Stomach (tissue), 4 donors: ENCODE results near the gene RAG1.

Experiments
- EP300 ChIP-seq: sonication (generic); formaldehyde crosslinking; IDR thresholded peaks from one replicate; pipeline ENCODE4 v1.6.1; 2017; ENCODE audit warnings: antibody characterized with exemption
- POLR2A ChIP-seq, 4 donors: fragments of 450-650 bp; IDR thresholded peaks; one replicate each; pipeline ENCODE4 v1.6.1; 2016; ENCODE audit warnings: antibody characterized with exemption in 4 of 4, control low read depth in 2 of 4, mild to moderate bottlenecking in 1 of 4, moderate library complexity in 1 of 4
- TF ChIP-seq, protein P1 (sequence below), 7 experiments: fragments of 450-650 bp in 4 of 7; fragments of 200-600 bp in 3 of 7; sonication (generic) in 3 of 7; IDR thresholded peaks; one replicate each; pipeline ENCODE4 v1.5.1; 2016 to 2019; ENCODE audit warnings: antibody characterized with exemption in 7 of 7, control low read depth in 2 of 7, mild to moderate bottlenecking in 1 of 7

DNA sequence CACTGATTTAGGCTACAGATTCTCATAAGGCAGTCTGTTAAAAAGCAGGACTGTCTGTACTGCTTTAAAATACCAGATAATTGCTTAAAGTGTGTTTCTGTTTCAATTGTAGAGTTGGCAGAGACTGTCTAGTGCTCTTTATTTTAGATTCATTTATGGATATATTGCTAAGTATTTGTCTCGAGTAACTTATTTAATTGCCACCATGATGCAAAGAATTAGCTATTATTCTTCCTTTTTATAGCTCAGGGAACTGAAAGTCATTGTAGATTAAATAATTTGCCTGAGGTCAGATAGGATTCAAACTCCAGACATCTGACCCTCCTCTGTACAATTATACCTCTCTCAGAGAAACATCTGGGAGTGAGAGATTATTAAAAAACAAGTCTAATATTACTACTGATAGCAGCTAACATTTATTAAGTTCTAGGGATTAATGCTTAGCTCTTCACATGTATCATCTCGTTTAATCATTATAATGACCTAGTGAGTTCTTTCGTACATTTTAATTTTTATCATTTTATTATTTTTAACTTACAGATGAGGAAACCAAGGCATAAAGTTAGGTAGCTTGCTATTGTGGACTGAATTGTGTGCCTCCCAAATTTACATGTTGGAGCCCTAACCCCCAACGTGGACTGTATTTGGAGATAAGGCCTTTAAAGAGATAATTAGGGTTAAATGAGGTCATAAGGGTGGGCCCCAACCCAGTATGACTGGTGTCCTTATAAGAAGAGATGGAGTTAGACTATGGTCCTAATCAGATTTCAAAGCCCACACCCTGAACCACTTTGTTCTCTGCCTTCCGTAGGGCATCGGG is 49.9 kb downstream of the RAG1 start:
- TF ChIP-seq, protein P1, sequence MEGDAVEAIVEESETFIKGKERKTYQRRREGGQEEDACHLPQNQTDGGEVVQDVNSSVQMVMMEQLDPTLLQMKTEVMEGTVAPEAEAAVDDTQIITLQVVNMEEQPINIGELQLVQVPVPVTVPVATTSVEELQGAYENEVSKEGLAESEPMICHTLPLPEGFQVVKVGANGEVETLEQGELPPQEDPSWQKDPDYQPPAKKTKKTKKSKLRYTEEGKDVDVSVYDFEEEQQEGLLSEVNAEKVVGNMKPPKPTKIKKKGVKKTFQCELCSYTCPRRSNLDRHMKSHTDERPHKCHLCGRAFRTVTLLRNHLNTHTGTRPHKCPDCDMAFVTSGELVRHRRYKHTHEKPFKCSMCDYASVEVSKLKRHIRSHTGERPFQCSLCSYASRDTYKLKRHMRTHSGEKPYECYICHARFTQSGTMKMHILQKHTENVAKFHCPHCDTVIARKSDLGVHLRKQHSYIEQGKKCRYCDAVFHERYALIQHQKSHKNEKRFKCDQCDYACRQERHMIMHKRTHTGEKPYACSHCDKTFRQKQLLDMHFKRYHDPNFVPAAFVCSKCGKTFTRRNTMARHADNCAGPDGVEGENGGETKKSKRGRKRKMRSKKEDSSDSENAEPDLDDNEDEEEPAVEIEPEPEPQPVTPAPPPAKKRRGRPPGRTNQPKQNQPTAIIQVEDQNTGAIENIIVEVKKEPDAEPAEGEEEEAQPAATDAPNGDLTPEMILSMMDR (IDR thresholded peaks at IDR 0.05), result no peak
- TF ChIP-seq EP300 (no peak), POLR2A (IDR thresholded peaks at IDR 0.05) (no peak)
